Fibroblast of pulmonary artery (primary cell): ENCODE measurements around the gene PCK1.

Experiments used
- DNase-seq: peaks from one replicate; pipeline ENCODE4 v3.0.0-alpha.2; 2010; ENCODE audit warnings: low read depth
- H3K4me3 ChIP-seq: replicated peaks from 2 replicates; pipeline ENCODE4 v1.5.1; 2011; ENCODE audit warnings: low read depth, mild to moderate bottlenecking, control low read depth, low read length, moderate library complexity
- CTCF ChIP-seq: IDR thresholded peaks from 2 replicates; pipeline ENCODE4 v1.5.1; 2011; ENCODE audit warnings: mild to moderate bottlenecking, control low read depth, low read length, inconsistent platforms; ENCODE audit errors: missing control alignments

The PCK1 gene

GRCh38 chr20:57596358-57596757, 35.4 kb downstream of the PCK1 start:
- DNase-seq, result no peak
- H3K4me3 ChIP-seq, result no peak overlapping the region
- no peak for TF ChIP-seq CTCF

DNA sequence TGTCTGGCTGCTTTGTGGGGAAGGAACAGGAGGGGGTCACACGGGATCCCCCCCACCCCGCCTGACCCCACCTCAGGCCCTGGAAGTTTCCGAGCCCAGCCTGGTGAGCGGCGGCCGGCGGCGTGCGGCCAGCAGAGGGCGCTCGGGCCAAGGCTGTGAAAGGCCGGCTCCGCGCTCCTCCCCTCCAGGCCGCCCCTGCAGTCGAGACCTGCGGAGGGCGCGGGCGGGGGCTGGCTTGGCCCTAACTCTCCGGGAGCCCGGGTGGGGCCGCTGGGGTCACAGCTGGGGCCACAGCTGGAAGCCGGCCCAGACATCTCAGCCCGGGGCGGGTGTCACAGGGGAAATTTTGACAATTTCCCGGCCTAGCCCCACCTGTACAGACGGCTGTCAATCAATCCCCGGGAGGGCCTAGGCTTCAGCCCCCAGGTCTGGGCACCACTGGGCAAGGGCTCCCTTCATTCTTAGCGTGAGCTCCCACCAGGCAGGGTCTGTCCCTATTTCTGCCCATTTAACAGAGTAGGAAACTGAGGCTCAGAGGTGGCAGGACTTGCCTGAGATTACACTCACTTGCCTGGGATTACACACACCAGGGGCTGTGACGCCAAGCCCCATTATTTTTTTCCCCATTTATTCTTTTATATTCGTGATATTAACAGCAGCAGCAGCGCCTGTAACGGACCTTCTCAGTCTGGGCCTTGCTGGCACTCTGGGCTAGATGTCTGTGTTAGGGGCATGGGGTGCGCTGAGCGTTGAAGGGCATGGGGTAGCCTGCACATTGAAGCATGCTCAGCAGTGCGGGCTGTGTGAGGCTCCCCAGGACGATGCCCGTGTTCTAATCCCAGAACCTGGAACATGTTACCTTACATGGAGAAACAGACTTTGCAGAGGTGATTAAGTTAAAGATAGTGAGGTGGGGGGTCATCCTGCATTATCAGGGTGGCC, 36.4 kb downstream of the PCK1 start:
- TF ChIP-seq CTCF, result peak; percentile 48
- no peak overlapping the region for H3K4me3 ChIP-seq
- DNase-seq, result peak; percentile 50

- TF ChIP-seq CTCF, result no peak
- DNase-seq, result no peak
- no peak overlapping the region for H3K4me3 ChIP-seq
Measured at GRCh38 chr20:57598060-57598459, 37.1 kb downstream of the PCK1 start.

- no peak for DNase-seq
- no peak for TF ChIP-seq CTCF
- no peak overlapping the region for H3K4me3 ChIP-seq
Measured at GRCh38 chr20:57598491-57598890, 37.6 kb downstream of the PCK1 start.

- DNase-seq, result no peak
- H3K4me3 ChIP-seq, result no peak overlapping the region
- TF ChIP-seq CTCF, result no peak
Measured at GRCh38 chr20:57600320-57601210, 39.7 kb downstream of the PCK1 start.

DNA sequence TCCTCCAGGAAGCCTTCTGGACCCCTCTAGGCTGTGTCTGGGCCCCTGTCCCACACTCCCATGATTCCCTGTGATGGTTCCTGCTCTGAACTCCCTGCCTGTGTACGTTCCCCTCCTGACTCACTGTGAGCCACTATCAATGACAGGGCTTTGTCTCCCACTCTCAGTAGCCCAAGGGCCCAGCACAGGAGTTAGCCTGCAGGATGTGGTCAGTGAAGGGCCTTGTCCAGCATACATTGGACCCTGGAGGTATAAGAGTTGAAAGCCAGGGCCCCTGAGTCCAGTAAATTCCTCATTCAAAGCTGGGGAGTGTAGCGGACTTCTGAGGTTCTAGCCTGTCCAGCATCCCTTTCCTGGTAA, 40.3 kb downstream of the PCK1 start:
- no peak overlapping the region for H3K4me3 ChIP-seq
- DNase-seq, result no peak
- no peak for TF ChIP-seq CTCF
